K562 (cell line): Measurements from ENCODE around the gene KCNK1. TPM values are rescaled to one million over a fixed set of nuclear protein-coding genes. Genes with fewer than 3 reads are reported as not detected.

ENCODE experiments used
- ATAC-seq: fragments of 200-7000 bp; cut with Tn5 transposase; 3 replicates; pipeline ENCODE4 v1.9.1; 2020; ENCODE audit warnings: moderate library complexity
- BruUV-seq: library from RNA; stranded (reverse); fragments of 400-500 nt; replicated peaks from 2 replicates; lab custom pipeline; 2021; lab: Mats Ljungman, UMichigan
- CTCF ChIA-PET: fragments of 300-600 bp; formaldehyde crosslinking; extraction: SDS; loops from one replicate; lab custom pipeline; 2021; ENCODE audit warnings: low intra/inter-chr PET ratio; lab: Yijun Ruan, JAX
- POLR2A ChIA-PET: fragments of 300-600, 350-650 bp; sonication (Branson Sonifier 250); formaldehyde crosslinking; extraction: SDS; loops from one replicate; lab custom pipeline; 2021; ENCODE audit warnings: antibody characterized with exemption, inconsistent platforms; lab: Yijun Ruan, JAX
- DNase-seq, 4 experiments: peaks; one replicate each; pipeline versions ENCODE4 v3.0.0 to v3.0.0-alpha.2; 2011 to 2018; ENCODE audit warnings: low spot score in 3 of 4, mixed read lengths in 3 of 4; ENCODE audit errors: extremely low read depth in 1 of 4
- FAIRE-seq: peaks from 2 replicates; lab custom pipeline; 2011; peaks lifted over from hg19 to GRCh38; lab: Jason Lieb, UNC
- H2AFZ ChIP-seq: 2 replicates; pipeline ENCODE4 v1.6.0; 2011; ENCODE audit warnings: low read depth, low read length, control low read depth, inconsistent platforms
- H3K27ac ChIP-seq: fragments of 200-600 bp; 3 replicates; pipeline ENCODE4 v1.8.0; 2011; ENCODE audit warnings: low read depth, mild to moderate bottlenecking, control low read depth, inconsistent platforms, low read length, moderate library complexity, mixed read lengths; ENCODE audit errors: extremely low read depth
- H3K27me3 ChIP-seq, 2 experiments: fragments of 300-600 bp in 1 of 2; 2 replicates in 1 of 2; 3 replicates in 1 of 2; pipeline versions ENCODE4 v1.6.0 to v1.8.0; 2011; ENCODE audit warnings: inconsistent platforms in 2 of 2, low read length in 2 of 2, mild to moderate bottlenecking in 1 of 2, mixed read lengths in 1 of 2, moderate library complexity in 1 of 2; ENCODE audit not compliant: control insufficient read depth in 2 of 2, insufficient read depth in 2 of 2
- H3K36me3 ChIP-seq: fragments of 300-600 bp; 3 replicates; pipeline ENCODE4 v1.8.0; 2011; ENCODE audit warnings: mild to moderate bottlenecking, low read length, inconsistent platforms; ENCODE audit not compliant: control insufficient read depth, insufficient read depth
- H3K4me1 ChIP-seq, 2 experiments: fragments of 200-600 bp in 1 of 2; replicated peaks in 1 of 2; 2 replicates in 1 of 2; 3 replicates in 1 of 2; pipeline versions ENCODE4 v1.5.1 to v1.8.0; 2011; ENCODE audit warnings: inconsistent platforms in 2 of 2, low read length in 2 of 2, mild to moderate bottlenecking in 1 of 2, mixed read lengths in 1 of 2, moderate library complexity in 1 of 2; ENCODE audit not compliant: control insufficient read depth in 2 of 2, insufficient read depth in 2 of 2
- H3K4me2 ChIP-seq: 2 replicates; pipeline ENCODE4 v1.6.1; 2011; ENCODE audit warnings: low read length, control low read depth, inconsistent platforms, mixed read lengths; ENCODE audit not compliant: insufficient read depth
- H3K4me3 ChIP-seq: fragments of 200-600 bp; sonication (generic), shearing (Covaris generic); 2 replicates; pipeline ENCODE4 v1.5.1; 2016; ENCODE audit warnings: control low read depth, inconsistent platforms
- H3K79me2 ChIP-seq: fragments of 200-600 bp; 3 replicates; pipeline ENCODE4 v1.8.0; 2011; ENCODE audit warnings: low read length, inconsistent platforms; ENCODE audit not compliant: control insufficient read depth, insufficient read depth
- H3K9ac ChIP-seq, 2 experiments: 2 replicates each; pipeline versions ENCODE4 v1.6.0 to v1.6.1; 2011; ENCODE audit warnings: low read depth in 2 of 2, low read length in 2 of 2, control low read depth in 1 of 2, inconsistent platforms in 1 of 2, mild to moderate bottlenecking in 1 of 2, mixed read lengths in 1 of 2; ENCODE audit not compliant: insufficient read depth in 1 of 2
- H3K9me1 ChIP-seq: one replicate; pipeline ENCODE4 v1.6.0; 2011; ENCODE audit warnings: inconsistent platforms, mild to moderate bottlenecking, low read length, moderate library complexity; ENCODE audit not compliant: control insufficient read depth, insufficient read depth
- H3K9me3 ChIP-seq: replicated peaks from 2 replicates; pipeline ENCODE4 v1.5.1; 2011; ENCODE audit warnings: low read depth, low read length, inconsistent platforms; ENCODE audit not compliant: control insufficient read depth, insufficient read depth
- H4K20me1 ChIP-seq: replicated peaks from 2 replicates; pipeline ENCODE4 v1.6.1; 2011; ENCODE audit warnings: low read length, inconsistent platforms, mixed read lengths; ENCODE audit not compliant: control insufficient read depth, insufficient read depth
- GATA2 ChIP-seq: sonication (generic); formaldehyde crosslinking; IDR thresholded peaks from 2 replicates; pipeline ENCODE4 v1.4.0; 2020; ENCODE audit warnings: mild to moderate bottlenecking, missing genetic modification reagents
- GATAD2A ChIP-seq: fragments of 450-650 bp; IDR thresholded peaks from 2 replicates; pipeline ENCODE4 v1.6.1; 2017
- MBD2 ChIP-seq: sonication (generic); IDR thresholded peaks from 2 replicates; pipeline ENCODE4 v1.6.1; 2016; ENCODE audit warnings: low read depth, borderline replicate concordance
- MYBL2 ChIP-seq, 2 experiments: fragments of 450-650 bp in 1 of 2; sonication (generic) in 1 of 2; formaldehyde crosslinking in 1 of 2; IDR thresholded peaks; 2 replicates each; pipeline versions ENCODE4 v1.6.1 to v1.8.1; 2017 to 2022; ENCODE audit warnings: borderline replicate concordance in 1 of 2, inconsistent platforms in 1 of 2, low read depth in 1 of 2, mild to moderate bottlenecking in 1 of 2, missing genetic modification reagents in 1 of 2, moderate library complexity in 1 of 2
- POLR2H ChIP-seq: IDR thresholded peaks from 2 replicates; pipeline ENCODE4 v1.6.1; 2016; ENCODE audit warnings: missing genetic modification characterization, low read depth, mild to moderate bottlenecking, control low read depth, missing compliant biosample characterization, moderate library complexity
- RAD21 ChIP-seq, 2 experiments: fragments of 250-450 bp in 1 of 2; fragments of 450-650 bp in 1 of 2; sonication (Bioruptor Pico) in 1 of 2; formaldehyde crosslinking in 1 of 2; IDR thresholded peaks in 1 of 2; conservative IDR thresholded peaks in 1 of 2; 2 replicates each; pipeline versions ENCODE4 v1.4.0 to v1.8.0; 2020 to 2022; ENCODE audit warnings: mild to moderate bottlenecking in 2 of 2, moderate library complexity in 1 of 2
- SIN3B ChIP-seq: fragments of 450-650 bp; IDR thresholded peaks from 2 replicates; pipeline ENCODE4 v1.6.1; 2017; ENCODE audit warnings: low read depth, mild to moderate bottlenecking, moderate library complexity
- TGIF2 ChIP-seq: sonication (generic); formaldehyde crosslinking; IDR thresholded peaks from 2 replicates; pipeline ENCODE4 v1.8.1; 2022; ENCODE audit warnings: mild to moderate bottlenecking, missing genetic modification reagents, moderate library complexity
- THRAP3 ChIP-seq: fragments of 450-650 bp; IDR thresholded peaks from 2 replicates; pipeline ENCODE4 v1.6.1; 2016; ENCODE audit warnings: mild to moderate bottlenecking, inconsistent platforms, borderline replicate concordance
- ZNF316 ChIP-seq: fragments of 450-650 bp; IDR thresholded peaks from 2 replicates; pipeline ENCODE4 v1.6.1; 2016
- ZNF347 ChIP-seq: fragments of 450-650 bp; formaldehyde crosslinking; IDR thresholded peaks from 2 replicates; pipeline ENCODE4 v1.4.0; 2020; ENCODE audit warnings: low read depth, mild to moderate bottlenecking, moderate library complexity
- ZNF584 ChIP-seq: fragments of 200-800 bp; sonication (Bioruptor generic); IDR thresholded peaks from 2 replicates; pipeline ENCODE4 v1.6.1; 2016; ENCODE audit warnings: low read depth, mild to moderate bottlenecking, missing genetic modification characterization, missing compliant biosample characterization
- WGBS: fragments of 100-300 bp; shearing (Covaris generic); methylation state at CpG from one replicate; pipeline ENCODE4 v1.1.6; 2016; ENCODE audit warnings: low coverage, mixed read lengths; ENCODE audit not compliant: insufficient coverage; ENCODE audit errors: missing lambda C conversion rate; 5-methylcytosine and 5-hydroxymethylcytosine counted together
- in situ Hi-C: fragments of 300-500 bp; cut with MboI; formaldehyde crosslinking; loops from 4 replicates; pipeline ENCODE4 v1.15.0; 2018; ENCODE audit warnings: inconsistent platforms, mixed read lengths
- intact Hi-C: fragments of 100-400 bp; cut with micrococcal nuclease; formaldehyde crosslinking; loops from 2 replicates; pipeline ENCODE4 v1.14.2; 2022
- polyA plus RNA-seq, 8 experiments: library from polyadenylated mRNA; depleted of rRNA in 4 of 8; stranded (reverse) in 5 of 8; unstranded in 3 of 8; fragments of >200 nt; fragmentation: Nextera tagmentation in 2 of 8; fragmentation: Illumina TruSeq in 1 of 8; extraction: Ambion mirVana in 2 of 8; extraction: Trizol in 1 of 8; gene quantifications; 2 replicates each; pipeline versions ENCODE4 v1.2.1 to v1.2.3, GENCODE V29; 2011 to 2014; ENCODE audit warnings: inconsistent platforms in 1 of 8, missing spikeins in 1 of 8
- total RNA-seq, 7 experiments: library from RNA; depleted of rRNA in 6 of 7; stranded (reverse); fragments of >200 nt in 6 of 7; fragmentation: Illumina TruSeq in 2 of 7; extraction: Trizol in 2 of 7; gene quantifications; 2 replicates each; pipeline versions ENCODE4 v1.2.1 to v1.2.3, GENCODE V29; 2011 to 2021; ENCODE audit warnings: low replicate concordance in 1 of 7
- TF ChIP-seq, protein P1 (sequence below), 2 experiments: fragments of 450-650 bp in 1 of 2; sonication (generic) in 1 of 2; formaldehyde crosslinking; conservative IDR thresholded peaks; 2 replicates each; pipeline versions ENCODE4 v1.4.0 to v1.8.1; 2020 to 2022; ENCODE audit warnings: mild to moderate bottlenecking in 1 of 2, missing genetic modification reagents in 1 of 2
- TF ChIP-seq, protein P2 (sequence below), 3 experiments: IDR thresholded peaks in 2 of 3; conservative IDR thresholded peaks in 1 of 3; 2 replicates each; pipeline ENCODE4 v1.5.1; 2011 to 2012; ENCODE audit warnings: low read length in 3 of 3, mild to moderate bottlenecking in 3 of 3, control low read depth in 2 of 3, improper control_type of control experiment in 1 of 3, inconsistent platforms in 1 of 3, low read depth in 1 of 3, mixed read lengths in 1 of 3, moderate library complexity in 1 of 3; ENCODE audit not compliant: insufficient read depth in 2 of 3
- TF ChIP-seq, protein P3 (sequence below): fragments of 450-650 bp; IDR thresholded peaks from 2 replicates; pipeline ENCODE4 v1.6.1; 2016
- TF ChIP-seq, protein P4 (sequence below): IDR thresholded peaks from 2 replicates; pipeline ENCODE4 v1.6.1; 2011; ENCODE audit warnings: borderline replicate concordance, low read depth, mild to moderate bottlenecking, moderate library complexity, low read length; ENCODE audit not compliant: insufficient read depth, poor library complexity, severe bottlenecking

The KCNK1 gene
- total and polyA plus RNA-seq, 9 of the 15 experiments (the other 6 are each of a cell fraction or from before 2014, with no cell fraction given), result 3.1 to 22.7 (median 6.0) TPM

DNA sequence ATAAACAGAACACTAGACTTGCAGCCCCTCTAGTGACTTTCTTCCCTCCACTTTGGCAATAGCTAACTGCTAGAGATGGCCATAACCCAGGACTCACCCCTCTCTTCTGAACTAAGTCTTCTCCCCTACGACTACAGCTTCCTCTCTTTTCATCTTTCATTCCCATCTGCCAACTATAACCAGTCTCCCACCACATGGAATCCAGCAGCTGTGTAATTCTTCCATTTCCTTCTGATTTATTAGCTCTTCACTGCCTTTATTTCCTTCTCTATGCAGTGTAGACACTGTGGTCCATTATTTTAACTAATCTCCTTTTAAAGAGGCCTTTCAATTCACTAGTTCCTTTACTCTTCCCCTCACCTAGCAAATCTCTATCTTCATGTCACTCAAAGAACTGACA lies 13.4 kb upstream of the KCNK1 start:
- peaks cover 0 to 15% of the 10 kb centered on the region in 2 experiments; a peak in 3 of 5 replicates for H3K4me1 ChIP-seq
- ATAC-seq (no peak), FAIRE-seq (no peak), DNase-seq (no peak)
- TF ChIP-seq TGIF2 (CRISPR knock-in tag), result no peak
- TF ChIP-seq, protein P1, sequence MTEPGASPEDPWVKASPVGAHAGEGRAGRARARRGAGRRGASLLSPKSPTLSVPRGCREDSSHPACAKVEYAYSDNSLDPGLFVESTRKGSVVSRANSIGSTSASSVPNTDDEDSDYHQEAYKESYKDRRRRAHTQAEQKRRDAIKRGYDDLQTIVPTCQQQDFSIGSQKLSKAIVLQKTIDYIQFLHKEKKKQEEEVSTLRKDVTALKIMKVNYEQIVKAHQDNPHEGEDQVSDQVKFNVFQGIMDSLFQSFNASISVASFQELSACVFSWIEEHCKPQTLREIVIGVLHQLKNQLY (CRISPR knock-in tag; conservative IDR thresholded peaks at IDR 0.05), result no peak
- no peak for TF ChIP-seq ZNF316
- no peak for TF ChIP-seq ZNF584
- TF ChIP-seq GATAD2A, result no peak
- no peak for TF ChIP-seq POLR2H
- TF ChIP-seq MYBL2 (IDR thresholded peaks at IDR 0.05; ENCODE audit: low read depth), result no peak
- TF ChIP-seq MYBL2 (CRISPR knock-in tag; IDR thresholded peaks at IDR 0.05; ENCODE audit: borderline replicate concordance), result no peak
- TF ChIP-seq SIN3B, result no peak
- TF ChIP-seq MBD2, result no peak
- no peak for TF ChIP-seq RAD21 (CRISPR knock-in tag; conservative IDR thresholded peaks at IDR 0.05 in 1 of 2, IDR thresholded peaks at IDR 0.05 in 1 of 2)
- no peak for TF ChIP-seq THRAP3
- no peak for TF ChIP-seq ZNF347
- TF ChIP-seq, protein P2, sequence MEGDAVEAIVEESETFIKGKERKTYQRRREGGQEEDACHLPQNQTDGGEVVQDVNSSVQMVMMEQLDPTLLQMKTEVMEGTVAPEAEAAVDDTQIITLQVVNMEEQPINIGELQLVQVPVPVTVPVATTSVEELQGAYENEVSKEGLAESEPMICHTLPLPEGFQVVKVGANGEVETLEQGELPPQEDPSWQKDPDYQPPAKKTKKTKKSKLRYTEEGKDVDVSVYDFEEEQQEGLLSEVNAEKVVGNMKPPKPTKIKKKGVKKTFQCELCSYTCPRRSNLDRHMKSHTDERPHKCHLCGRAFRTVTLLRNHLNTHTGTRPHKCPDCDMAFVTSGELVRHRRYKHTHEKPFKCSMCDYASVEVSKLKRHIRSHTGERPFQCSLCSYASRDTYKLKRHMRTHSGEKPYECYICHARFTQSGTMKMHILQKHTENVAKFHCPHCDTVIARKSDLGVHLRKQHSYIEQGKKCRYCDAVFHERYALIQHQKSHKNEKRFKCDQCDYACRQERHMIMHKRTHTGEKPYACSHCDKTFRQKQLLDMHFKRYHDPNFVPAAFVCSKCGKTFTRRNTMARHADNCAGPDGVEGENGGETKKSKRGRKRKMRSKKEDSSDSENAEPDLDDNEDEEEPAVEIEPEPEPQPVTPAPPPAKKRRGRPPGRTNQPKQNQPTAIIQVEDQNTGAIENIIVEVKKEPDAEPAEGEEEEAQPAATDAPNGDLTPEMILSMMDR (IDR thresholded peaks at IDR 0.05 in 2 of 3, conservative IDR thresholded peaks at IDR 0.05 in 1 of 3; ENCODE audit: insufficient read depth in 2 of 3, low read depth in 1 of 3, low read length in 3 of 3), result peak in 1 of 3 experiments; percentile 3; a peak in 1 of 6 replicates
- TF ChIP-seq, protein P3, sequence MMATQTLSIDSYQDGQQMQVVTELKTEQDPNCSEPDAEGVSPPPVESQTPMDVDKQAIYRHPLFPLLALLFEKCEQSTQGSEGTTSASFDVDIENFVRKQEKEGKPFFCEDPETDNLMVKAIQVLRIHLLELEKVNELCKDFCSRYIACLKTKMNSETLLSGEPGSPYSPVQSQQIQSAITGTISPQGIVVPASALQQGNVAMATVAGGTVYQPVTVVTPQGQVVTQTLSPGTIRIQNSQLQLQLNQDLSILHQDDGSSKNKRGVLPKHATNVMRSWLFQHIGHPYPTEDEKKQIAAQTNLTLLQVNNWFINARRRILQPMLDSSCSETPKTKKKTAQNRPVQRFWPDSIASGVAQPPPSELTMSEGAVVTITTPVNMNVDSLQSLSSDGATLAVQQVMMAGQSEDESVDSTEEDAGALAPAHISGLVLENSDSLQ, result peak; percentile 36
- no peak for TF ChIP-seq GATA2 (CRISPR knock-in tag)
- TF ChIP-seq, protein P4, sequence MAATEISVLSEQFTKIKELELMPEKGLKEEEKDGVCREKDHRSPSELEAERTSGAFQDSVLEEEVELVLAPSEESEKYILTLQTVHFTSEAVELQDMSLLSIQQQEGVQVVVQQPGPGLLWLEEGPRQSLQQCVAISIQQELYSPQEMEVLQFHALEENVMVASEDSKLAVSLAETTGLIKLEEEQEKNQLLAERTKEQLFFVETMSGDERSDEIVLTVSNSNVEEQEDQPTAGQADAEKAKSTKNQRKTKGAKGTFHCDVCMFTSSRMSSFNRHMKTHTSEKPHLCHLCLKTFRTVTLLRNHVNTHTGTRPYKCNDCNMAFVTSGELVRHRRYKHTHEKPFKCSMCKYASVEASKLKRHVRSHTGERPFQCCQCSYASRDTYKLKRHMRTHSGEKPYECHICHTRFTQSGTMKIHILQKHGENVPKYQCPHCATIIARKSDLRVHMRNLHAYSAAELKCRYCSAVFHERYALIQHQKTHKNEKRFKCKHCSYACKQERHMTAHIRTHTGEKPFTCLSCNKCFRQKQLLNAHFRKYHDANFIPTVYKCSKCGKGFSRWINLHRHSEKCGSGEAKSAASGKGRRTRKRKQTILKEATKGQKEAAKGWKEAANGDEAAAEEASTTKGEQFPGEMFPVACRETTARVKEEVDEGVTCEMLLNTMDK, result no peak
- POLR2A ChIA-PET, result interaction anchor here (1.8 kb wide), 1 partner anchor 8 kb away, joined by 5 read pairs; no protein-coding TSS in a partner anchor
- H3K4me2 ChIP-seq, result no peak overlapping the region
- no peak overlapping the region for H3K27ac ChIP-seq
- no peak overlapping the region; the same call in 1 of the 2 replicates for H2AFZ ChIP-seq
- intact Hi-C loops, result no loop called here
- H3K9ac ChIP-seq, result no peak overlapping the region
- H3K9me3 ChIP-seq, result no peaks in the 10 kb centered on the region
- in situ Hi-C loops, result no loop called here
- no peaks in the 10 kb centered on the region for H3K36me3 ChIP-seq
- H4K20me1 ChIP-seq, result no peaks in the 10 kb centered on the region
- CTCF ChIA-PET, result no interaction called here
- H3K79me2 ChIP-seq, result no peaks in the 10 kb centered on the region
- H3K27me3 ChIP-seq, result no peaks in the 10 kb centered on the region
- no peak overlapping the region for H3K4me3 ChIP-seq
- no peaks in the 10 kb centered on the region for H3K9me1 ChIP-seq
- WGBS, result 14% methylated on average over 1 of the region's 1 CpG
- no TSS peak for BruUV-seq
